ENCODE results near the gene NCF2. TPM values are rescaled to one million over a fixed set of nuclear protein-coding genes. Genes with fewer than 3 reads are reported as not detected.

Gene NCF2
- polyA plus RNA-seq, 10 donors, result 4.3 to 7.1 (median 5.2) TPM

DNA sequence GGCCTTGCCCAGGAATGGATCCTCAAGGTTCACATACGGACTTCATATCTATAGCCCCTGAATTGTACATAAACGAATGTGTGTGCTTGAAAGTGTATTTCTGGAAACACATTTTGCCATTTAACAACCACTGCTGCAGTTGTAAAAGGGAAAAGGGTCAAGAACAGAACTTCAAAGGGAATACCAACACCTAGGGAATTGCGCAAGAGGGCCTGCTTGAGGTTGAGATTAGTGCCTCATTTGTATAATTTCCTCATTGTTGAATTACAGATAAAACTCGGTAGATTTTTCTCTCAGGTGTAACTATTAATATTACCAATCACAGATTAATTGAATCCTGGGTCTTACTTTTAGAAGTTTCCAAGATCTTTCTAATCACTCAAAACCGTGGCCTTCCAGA lies 6.1 kb downstream of the NCF2 start:
- DNase-seq, result no peak

DNA sequence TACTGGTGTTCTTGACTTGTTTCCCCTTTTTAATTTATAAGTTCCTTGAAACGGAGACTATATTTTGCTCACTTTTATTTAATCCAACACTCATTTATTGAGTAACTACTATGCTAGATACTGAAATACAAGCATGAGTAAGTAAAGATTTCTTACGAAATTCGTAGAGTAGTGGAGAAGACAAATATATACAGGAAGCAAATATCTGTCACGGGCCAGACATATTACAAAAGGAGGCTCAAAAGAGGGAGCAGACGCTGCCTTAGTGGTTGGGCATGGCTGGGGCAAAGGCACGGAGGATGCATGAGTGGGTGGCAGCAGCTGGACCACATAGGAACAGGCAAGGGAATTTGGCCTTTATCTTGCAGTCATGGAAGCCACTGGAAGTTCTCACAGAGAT lies 6.8 kb downstream of the NCF2 start:
- DNase-seq, result no peak

DNA sequence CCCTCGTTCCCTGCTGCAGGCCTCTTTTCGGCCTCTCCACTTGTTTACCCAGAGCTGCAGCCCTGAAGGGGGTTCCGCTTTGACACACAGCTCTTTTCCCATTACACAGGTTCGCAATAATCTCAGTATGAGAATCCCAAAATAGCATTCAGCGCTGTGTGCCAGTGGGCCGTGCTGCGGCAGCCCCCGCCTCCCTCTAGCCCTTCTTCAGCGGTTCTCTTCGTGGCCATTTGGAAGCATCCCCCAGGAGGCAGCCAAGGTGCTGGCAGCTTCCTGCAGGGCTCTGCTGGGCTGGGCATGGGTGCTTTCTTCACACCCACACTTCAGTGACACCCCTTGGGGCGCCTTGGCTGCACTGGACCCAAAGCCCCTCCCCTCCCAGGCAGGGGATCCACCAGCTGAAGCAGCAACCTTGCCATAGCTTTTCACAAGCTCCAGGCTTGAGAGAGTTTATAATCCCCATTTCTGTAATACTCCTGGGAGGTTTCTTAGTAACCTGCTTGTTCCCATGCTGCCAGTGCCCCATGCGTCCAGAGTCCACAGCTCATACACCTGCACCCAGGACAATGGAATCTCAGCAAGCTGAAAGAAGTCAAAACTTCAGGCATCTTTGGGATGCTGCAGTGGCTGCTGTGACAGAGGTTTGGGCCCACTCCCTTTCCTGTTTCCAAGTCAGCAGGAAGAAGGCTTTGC lies 8.1 kb downstream of the NCF2 start:
- no peak for DNase-seq

DNA sequence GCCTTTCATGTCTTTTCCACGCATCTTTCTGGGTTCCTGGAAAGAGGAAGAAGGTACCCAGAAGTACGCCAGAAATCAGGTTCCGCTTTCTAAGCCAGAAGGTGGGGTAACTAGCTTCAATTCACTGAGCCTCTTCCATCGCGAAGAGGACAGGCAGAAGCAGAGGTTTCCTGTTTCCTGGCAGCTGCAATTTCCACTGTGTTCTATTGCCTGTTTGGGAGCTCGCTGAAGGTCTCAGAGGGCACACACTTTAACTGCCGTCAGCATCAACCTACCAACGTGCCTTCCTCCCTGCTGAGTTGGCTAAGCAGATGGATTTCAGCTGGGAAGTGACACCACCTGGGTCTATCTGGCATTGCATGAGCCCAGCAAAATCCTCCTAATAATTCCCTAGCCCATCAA lies 10.0 kb downstream of the NCF2 start:
- peak in 1 of 3 donors; percentile 63 for DNase-seq

DNA sequence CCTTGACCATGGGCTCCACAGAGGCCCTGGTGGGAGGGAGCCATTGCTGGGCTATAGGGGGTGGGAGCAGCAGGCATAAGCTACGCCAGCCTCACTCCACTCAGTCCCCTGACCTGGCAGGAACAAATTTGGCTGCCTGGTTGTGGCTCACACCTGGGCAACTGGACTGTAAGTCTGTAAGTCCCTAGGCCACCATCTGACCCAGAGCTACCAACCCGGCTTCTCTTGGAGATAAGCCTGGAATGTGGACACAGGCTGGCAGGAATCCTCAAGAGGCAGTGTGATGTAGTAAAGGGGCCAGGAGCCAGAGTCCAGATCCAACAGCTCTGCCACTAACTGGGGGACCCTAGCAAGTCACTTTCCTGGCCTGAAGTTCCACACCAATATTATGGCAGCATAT lies 11.4 kb downstream of the NCF2 start:
- no peak for DNase-seq

DNA sequence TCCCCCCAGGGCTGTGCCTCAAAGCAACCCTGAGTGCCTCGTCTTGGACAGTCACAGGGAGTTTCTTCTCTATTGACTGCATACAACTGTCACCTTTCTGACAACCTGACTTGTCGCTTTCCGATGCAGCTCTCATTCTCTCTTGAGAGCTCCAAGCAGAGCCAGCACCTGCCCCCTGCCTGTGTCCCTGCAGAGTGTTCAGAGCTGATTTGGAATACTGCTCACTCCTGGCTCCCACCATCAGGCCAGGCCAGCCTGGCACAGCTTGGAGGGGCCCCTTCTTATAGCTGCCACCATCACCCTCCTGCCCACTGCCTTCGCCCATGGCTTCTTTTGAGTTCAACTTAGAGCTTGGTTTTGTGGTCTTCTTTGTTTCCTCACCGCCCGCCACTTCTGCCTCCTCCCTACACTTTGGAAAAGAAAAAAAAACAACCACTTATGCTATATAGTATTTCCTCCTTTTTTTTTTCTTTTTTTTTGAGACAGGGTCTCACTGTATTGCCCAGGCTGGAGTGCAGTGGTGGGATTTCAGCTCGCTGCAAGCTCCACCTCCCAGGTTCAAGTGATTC lies 12.3 kb downstream of the NCF2 start:
- no peak for DNase-seq

DNA sequence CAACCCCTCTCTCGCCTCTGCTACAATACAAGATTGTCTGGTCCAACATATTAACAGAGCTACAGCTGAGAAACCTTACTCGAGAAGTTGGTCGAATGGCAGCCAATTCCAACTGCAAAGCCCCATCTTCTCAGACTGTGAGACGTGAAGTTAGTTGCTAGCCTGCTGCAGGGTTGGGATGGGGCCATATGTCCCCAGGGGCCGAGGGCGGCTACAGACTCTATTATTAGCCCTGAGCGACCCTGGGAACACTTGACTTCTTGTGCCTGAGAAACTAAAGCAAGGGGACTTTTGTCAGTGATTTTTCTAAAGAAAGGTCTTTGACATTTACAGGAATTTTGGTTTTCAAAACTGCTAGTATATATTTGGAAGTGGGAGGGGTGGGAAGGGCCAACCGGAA lies 13.7 kb downstream of the NCF2 start:
- no peak for DNase-seq

DNA sequence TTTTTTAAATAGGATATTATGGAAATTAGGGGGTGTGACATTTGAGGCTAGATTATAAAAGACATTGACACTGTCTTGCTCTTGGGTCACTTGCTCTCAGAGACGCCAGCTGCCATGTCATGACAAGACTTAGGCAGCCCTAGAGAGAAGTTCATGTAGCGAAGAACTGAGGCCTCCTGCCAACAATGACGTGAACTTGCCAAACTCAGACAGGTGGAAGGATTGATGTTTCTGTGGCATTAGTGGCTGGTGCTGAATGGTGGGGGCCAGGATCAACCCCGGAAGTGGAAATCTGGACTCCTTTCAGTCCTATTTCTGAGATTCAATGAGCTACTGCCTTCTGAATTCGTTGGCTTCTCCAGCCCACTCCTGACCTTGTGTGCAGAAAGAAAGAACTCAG lies 14.7 kb downstream of the NCF2 start:
- DNase-seq, result no peak

DNA sequence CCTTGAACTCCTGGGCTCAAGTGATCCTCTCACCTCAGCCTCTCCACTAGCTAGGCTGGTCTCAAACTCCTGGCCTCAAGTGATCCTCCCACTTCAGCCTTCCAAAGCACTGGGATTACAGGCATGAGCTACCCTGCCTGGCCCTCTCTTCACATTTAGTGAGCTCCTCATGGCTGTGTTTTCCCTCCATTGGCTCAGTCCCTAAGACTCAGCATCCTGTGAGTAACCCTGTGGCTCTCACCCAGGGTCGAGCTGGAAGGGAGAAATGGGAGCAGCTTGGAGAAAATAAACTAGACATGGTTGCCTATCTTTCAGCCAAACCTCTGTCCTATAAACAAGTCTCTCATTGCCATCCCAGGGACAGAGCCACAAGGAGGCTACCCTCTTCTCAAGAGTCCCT lies 17.5 kb downstream of the NCF2 start:
- no peak for DNase-seq

DNA sequence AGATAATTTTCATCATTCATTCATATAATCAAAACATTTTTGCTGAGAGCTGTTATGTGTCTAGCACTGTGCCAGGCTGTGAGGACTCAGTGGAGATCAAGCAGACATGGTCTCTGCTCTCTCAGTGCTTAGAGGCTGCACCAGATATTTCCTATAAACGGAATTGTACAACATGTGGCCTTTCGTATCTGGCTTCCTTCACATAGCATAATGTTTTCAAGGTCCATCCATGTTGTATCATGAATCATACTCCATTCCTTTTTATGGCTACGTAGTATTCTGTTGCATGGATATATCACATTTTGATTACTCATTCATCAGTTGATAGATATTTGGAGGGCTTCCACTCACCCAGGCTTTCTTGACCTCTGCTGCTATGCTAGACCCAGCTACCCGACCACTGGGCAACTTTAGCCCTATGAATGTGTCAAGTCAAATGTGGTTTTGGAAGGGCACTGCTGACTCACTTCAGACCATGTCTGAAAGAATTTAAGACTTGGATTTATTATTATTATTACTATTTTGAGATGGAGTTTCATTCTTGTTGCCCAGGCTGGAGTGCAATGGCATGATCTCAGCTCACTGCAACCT lies 18.5 kb downstream of the NCF2 start:
- DNase-seq, result no peak

DNA sequence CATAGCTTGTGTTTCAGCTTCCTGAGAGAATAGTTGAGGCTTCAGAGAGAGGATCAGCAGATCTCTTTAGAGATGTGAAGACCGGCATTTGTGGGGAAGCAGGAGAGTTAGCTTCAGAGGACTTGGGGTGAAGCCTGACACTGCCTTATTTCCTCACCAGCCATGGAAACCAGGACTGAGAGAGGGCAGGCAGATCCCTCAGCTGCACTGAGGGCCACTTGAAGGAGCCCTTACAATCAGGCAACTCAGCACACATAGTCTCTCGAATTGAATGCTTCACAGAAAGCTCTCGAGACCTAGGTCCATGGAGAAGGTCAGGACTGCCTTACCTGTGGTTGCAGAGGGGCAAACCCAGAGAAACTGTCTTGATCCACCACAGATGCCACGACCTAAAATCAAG lies 19.8 kb downstream of the NCF2 start:
- no peak for DNase-seq

DNA sequence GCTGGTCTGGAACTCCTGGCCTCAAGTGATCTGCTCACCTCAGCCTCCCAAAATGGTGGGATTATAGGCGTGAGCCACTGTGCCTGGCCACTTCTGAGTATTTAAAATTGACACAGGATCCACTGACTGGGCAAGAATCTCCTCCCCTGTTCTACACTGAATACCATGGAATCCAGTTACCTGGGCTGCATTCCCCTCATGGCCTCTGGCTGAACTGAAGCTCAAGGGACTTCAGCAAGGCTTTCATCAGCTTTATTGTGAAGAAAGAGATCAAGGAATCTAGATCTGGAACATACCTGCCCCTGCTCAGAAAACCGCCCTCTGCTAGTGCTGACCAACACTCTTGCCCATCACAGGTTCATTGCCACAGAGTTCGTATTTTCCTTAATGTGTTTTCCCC lies 20.5 kb downstream of the NCF2 start:
- no peak for DNase-seq

DNA sequence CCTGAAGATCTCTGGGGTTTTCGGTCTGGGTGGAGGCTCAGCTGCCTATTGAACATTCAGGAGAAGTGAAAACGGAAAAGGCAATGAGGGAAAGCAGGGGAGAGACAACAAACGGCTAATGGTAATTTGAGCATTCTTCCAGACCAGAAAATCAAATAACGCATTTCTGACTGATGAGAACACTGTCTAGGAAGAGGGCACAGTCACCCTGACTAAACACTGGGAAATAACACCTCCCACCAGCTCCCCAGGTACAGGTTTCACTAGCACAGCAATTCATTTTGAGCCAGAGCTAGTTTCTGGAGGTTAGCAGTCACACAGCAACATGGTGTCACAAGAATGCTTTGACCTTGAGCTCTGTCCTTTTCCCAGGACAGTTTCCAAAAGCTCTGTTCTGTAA lies 21.1 kb downstream of the NCF2 start:
- no peak for DNase-seq

DNA sequence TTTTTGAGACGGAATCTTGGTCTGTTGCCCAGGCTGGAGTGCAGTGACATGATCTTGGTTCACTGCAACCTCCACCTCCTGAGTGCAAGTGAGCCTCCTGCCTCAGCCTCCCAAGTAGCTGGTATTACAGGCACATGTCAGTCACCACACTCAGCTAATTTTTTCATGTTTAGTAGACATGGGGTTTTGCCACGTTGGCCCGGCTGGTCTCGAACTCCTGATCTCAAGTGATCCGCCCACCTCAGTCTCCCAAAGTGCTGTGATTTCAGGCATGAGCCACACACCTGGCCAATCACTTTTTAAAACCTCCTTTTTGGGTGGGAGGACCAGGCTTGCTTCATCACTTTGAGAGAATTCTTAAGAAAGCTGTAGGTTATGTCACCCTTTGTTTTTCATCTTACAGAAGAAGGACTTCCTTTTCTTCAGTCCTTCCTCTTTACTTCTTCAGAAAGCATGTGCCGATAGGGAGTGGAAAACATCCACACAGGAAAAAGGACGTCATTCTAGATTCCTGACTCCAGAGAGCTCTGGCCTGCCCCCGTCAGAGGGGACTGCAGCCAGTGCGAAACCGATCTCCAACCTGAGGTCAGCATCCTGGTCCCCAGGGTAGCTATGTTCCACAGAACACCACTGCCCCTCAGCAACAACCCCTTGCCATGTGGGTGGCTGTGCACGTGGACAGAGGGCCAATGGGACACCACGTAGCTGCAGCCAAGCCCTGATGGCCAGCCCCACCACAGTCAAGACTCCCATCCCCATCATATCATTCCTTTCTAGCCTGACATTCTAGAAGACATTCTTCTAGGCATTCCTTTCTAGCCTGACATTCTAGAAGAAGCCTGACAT lies 21.9 kb downstream of the NCF2 start:
- peak in 1 of 3 donors; percentile 53 for DNase-seq

DNA sequence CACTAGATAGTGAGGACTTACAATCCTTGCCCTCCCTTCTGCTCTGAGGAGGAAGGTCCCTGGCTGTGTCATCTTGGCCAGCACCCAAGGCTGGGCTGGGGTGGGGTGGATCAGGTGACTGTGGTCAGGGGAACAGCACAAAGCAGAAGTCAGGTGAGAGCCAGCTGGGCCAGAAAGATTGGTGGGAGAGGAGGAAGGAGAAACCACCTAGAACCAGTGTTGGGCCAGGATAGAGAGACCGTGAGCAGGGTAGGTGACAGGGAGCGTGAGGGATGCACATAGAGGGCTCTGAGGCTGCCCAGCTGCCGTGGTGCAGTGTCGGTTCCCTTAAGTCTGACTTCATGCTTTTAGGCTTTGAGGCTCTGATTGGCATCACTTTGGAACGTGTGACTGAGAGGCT lies 22.7 kb downstream of the NCF2 start:
- DNase-seq, result peak in 1 of 3 donors; percentile 26

DNA sequence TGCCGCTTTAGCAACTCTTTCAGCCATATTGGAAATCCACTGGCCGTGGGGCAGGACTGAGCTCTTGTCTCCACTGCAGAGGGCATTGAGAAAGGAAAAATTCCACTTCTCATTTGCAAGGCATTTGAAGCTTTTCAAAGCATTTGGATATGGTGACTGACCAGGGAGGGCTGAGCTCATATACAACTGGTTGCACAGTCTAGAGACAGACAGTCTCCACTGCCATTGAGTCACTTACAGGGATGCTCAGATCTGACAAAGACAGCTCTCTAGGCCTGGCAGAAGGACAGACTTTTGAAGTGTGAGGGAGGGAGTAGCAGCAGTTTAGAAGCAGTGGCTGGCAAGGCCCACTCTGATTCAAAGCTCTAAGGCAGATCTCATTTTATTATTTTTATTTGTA lies 24.2 kb downstream of the NCF2 start:
- no peak for DNase-seq

DNA sequence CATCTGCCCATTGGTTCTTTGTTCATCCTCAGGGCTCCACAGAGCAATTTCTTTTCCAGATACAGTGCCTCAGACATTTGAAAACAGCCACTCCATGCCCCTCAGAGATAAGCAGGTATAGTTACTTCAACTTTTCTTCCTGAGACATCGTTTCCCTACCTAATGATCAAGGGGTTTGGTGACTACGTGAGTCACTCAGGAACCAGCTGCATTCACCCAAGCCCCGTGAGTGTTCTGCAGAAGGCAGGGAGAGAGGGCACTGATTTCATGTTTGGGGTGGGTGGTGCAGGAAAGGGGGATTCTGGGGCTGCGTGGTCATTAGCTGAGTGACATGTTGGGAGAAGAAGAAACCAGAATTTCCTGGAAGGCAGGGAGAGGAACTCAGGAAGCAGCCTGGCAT lies 25.0 kb downstream of the NCF2 start:
- DNase-seq, result no peak

DNA sequence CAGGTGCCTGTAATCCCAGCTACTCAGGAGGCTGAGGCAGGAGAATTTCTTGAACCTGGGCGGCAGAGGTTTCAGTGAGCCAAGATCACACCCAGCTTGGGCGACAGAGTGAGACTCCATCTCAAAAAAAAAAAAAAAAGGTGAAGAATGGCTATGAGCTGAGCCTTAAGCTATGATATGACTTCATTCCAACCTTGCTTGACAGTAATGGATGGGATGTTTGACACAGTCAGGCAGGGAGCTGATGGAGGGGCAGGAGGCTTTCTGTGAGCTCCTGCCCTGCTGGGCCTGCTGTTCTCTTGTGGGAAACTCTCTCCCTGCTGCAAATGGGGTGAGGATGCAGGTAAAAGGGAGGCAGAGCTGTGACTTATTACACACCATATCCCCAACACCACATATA lies 27.6 kb downstream of the NCF2 start:
- DNase-seq, result no peak

DNA sequence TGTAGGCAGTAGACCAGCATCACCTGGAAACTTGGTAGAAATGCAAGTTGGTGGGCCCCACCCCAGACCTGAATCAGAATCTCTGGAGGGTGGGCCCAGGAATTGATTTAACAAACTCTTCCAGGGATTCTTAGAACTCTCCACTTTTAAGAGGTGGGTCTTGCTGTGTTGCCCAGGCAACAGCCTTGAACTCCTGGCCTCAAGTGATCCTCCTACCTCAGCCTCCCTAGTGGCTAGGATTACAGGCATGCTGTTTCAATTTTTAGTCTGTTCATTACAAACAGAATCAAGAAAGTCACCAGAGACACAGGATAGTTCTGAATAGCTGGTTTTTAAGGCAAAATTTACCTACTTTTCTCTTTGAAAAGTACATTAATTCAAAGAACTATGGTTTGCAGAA lies 31.2 kb downstream of the NCF2 start:
- no peak for DNase-seq

DNA sequence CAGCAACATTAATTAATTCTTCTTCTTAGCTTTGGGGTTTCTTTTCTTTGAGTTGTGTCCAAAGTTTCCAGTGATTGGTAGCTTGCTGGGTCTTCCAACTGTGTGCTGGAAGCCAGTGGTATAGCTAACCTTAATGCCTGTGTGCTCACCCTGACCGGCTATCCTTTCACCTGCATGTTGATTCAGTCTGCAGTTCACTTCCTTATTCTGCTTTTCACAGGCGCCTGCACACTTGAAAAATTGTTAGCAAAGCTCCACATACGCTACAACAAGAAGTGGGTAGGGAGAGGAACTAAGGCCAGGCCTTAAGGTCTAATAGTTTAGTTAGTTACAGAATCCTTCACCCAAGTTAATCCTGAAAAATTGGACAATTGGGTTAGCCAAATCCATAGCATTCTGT lies 35.7 kb downstream of the NCF2 start:
- no peak for DNase-seq

DNA sequence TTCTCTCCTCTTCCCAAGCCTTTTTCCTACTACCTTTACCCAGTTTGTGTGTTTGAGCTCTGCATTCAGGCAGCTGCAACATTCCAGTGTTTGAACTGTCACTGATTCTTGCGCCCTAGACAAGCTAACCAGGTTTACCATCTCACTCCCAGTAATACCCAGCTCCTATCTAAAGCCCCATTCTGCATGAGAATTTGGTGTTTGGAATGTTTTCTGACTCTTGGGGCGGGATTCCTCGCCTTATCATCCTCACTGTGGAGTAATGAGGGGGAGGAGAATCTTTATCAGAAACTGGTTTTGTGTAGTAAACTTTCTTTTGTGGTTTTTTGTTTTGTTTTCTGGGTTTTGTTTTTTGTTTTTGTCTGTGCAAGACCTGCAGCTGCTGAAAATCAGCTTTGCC lies 36.5 kb downstream of the NCF2 start:
- no peak for DNase-seq

DNA sequence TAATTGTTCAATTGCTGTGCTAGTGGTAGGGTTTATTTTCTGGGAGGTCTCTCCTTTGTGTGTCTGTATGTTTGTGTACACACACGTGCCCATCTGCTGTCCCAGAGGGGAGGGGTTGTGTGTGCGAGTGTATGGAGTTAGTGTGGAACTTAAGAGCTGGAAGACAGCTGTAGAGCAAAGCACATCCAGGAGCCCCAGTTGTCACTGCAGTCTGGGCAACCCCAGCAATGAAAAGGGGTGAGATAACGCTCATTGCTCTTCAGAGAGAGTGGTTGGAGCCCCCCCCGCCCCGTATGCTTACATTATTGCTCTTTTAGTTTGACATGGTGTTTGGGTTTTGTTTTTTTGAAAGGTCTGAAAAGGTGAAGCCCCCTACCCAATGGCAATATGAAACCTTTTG lies 36.9 kb downstream of the NCF2 start:
- DNase-seq, result no peak

DNA sequence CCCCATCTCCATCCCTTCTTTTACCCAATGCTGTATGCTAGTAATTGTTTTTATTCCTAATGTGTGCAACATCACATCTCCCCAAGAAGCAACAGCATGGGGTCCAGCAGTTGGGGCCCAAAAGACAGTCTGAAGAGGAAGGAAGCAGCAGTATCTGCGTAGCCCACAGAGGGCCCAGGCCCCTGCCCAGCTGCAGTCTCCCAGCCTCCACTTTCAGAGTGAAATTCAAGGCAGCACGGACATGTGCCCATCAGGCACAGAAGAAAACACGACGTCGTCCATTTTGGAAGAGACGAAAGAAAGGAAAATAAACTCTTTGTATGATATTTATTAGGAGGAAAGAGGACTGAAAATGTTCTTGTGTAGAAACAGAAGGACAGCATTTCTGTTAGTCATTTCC lies 37.4 kb downstream of the NCF2 start:
- no peak for DNase-seq

All from muscle of back (tissue), 11 donors.